ENCODE results near the gene MCM3AP.

GRCh38 chr21:46325073-46325912, 39.9 kb upstream of the MCM3AP start:
- no peak for TF ChIP-seq SUZ12 (IDR thresholded peaks at IDR 0.05)
- no peak for TF ChIP-seq FOXM1 (IDR thresholded peaks at IDR 0.05; ENCODE audit: borderline replicate concordance)
- TF ChIP-seq ZNF384 (IDR thresholded peaks at IDR 0.05), result no peak
